HG02943 (cell line): ENCODE results near the gene PRADC1.
"Not testable (repeated sequence)": the region's sequence is repeated elsewhere in the genome, so short reads cannot be mapped to it uniquely, and the experiment has no call there.

Source experiments
- ATAC-seq: cut with Tn5 transposase; IDR thresholded peaks from one replicate; pipeline ENCODE4 v1.9.1; 2021; ENCODE audit warnings: mild to moderate bottlenecking, low read depth, moderate library complexity; ENCODE audit not compliant: unreplicated experiment

The PRADC1 gene

DNA sequence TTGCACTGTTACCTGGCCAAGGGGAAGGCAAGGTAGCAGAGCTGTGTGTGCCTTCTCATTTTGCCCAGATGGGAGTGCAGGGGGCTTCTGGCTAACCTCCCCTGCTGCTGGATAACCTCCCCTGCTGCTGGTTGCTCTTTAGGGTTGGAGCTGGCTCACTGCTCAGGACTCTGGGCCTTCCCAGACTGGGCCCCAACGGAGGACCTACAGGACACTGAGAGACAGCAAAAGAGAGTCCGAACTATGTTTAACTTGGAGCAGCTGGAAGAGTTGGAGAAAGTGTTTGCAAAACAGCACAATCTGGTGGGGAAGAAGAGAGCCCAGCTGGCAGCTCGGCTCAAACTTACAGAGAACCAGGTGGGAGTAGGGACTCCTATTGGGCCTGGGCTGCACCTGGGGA, 24.8 kb downstream of the PRADC1 start:
- ATAC-seq = no peak

DNA sequence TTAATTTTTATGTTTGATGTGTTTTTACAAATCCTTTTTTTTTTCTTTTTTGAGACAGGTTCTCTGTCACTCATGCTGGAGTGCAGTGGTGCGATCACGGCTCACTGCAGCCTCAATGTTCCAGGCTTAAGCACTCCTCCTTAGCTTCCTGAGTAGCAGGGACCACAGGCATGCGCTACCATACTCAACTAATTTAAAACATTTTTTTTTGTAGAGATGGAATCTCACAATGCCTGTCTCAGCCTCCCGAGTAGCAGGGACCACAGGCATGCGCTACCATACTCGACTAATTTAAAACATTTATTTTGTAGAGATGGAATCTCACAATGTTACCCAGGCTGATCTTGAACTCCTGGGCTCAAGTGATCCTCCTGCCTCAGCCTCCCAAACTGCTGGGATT, 27.4 kb downstream of the PRADC1 start:
- ATAC-seq = no peak

DNA sequence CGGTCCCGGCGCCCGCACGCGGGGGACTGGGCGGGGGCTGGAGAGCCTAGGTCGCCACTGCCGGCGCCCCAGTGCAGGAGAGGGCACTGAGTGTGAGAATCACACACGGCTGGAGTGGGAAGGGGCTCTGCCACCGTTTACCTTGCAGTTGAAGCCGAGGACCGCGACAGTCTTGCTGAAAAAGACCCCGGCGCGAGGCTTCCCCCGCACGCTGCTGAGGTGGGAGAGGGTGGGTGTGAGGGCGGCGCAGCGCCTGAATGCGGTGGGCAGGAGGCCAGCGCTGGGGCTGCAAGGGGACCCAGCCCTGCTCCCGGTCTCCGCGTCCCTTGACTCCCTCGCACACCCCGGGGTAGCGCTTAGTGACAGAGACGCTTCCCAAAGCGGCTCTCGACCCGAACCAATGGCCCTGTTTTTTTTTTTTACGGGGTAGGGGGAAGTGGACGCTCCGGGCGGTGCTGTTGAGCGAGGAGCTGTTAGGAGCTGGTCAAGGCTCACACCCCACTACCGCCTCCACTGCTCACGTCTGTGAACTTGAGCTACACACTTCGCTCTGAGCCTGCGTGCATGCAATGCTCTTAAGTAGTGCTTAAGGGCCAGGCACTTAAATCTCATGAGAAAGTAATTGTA, 29.9 kb downstream of the PRADC1 start:
- no peak for ATAC-seq

DNA sequence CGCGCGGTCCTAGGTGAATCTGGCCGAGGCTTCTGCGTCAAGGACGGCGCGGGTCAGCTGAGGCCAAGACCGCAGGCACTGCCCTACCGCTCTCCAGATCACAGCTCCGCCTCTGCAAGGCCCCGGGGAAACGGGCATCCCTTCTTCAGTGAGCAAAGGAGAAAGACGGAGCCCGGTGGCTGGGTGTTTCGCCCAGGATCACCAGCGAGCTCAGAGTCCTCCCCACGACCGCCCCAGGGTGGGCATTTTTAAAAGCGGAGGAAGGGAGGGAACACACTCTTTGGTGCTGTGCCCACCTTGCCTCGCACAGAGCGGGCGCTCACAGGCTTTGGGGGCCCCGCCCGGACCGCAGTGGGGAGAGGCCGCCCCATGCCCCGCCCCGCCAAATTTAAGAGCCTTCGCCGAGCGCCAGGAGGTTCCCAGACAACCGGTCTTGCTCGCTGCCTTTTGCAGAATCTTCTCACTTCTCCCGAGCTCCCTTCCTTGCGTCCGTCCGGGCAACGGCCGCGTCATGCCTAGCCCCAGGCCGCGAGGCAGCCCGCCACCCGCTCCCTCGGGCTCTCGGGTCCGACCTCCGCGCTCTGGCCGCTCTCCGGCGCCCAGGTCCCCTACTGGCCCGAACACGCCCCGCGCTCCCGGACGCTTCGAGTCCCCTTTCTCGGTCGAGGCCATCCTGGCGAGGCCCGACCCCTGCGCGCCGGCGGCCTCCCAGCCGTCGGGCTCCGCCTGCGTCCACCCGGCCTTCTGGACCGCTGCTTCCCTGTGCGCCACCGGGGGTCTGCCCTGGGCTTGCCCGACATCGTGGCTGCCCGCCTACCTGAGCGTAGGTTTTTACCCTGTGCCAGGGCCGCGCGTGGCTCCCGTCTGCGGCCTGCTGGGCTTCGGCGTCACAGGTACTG, 30.6 kb downstream of the PRADC1 start, which contains the start of gene NOTO:
NOTO (plus strand) TSS at position 419 of the 899 bp plus-strand sequence; CDS start at position 512, 93 bp downstream.
- ATAC-seq = no peak

DNA sequence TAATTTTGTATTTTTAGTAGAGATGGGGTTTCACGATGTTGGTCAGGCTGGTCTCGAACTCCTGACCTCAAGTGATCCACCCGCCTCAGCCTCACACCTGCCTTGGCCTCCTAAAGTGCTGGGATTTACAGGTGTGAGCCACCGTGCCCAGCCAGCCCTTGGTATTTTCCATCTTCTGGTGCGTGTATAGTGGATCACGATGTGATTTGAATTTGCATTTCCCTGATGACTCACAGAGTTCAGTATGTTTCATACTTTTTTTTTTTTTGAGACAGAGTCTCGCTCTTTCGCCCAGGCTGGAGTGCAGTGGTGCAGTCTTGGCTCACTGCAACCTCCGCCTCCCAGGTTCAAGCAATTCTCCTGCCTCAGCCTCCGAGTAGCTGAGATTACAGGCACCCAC, 32.8 kb downstream of the PRADC1 start:
- ATAC-seq = not testable (repeated sequence)

DNA sequence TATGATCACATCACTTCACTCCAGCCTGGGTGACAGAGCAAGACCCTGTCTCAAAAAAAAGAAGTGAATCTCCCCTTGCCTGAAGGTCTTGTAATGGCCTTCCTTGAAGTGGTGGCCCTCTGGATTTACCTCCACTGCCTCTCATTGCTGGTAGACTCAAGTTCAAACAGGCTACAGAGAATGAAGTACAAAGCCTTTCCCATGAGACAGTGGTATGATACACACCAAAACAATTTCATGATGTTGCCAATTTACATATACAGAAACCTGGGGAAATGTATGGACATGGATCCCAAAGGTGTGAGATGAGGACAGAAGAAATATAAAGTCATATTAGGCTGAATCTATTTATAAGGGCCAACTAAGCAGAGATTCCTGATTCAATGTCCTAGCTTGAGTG, 35.5 kb downstream of the PRADC1 start:
- no peak for ATAC-seq

DNA sequence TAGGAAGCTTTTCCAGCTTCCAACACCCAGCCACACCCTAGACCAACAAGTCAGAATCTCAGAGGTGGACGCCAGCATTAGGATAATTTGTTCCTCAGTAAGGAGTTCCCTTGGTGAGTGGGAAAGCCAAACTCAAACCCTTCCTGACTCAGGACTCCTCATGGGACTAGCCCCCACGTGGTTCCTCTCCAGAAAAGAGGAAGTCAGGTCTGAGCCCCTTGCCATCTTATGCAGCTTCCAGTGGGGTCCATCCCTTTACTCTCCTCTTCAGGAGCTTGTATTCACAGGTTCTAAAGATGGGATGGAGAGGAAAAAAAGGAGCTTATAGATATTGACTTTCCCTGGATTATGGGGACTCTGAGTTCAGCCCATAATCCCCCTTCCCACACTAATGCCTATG, 45.5 kb downstream of the PRADC1 start:
- ATAC-seq = no peak

DNA sequence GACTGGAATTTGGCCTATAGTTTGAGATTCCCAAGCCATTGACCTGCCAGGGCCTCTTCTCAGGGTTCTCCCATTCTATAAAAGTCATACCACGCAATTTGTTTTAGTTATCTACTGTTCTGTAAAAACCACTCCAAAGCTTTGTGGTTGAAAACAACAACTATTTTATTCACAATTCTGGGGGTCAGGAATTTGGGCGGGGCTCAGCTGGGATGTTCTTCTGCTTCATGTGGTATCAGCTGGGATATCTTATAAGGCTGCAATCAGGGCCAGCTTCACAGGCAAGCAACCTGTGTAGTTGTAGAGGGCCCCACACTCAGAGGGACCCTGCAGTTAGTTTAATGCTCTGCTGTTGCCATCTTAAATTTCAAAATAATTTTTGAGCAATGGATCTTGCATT, 47.1 kb downstream of the PRADC1 start:
- no peak for ATAC-seq
